Activated CD4-positive, alpha-beta T cell treated with anti-CD3 and anti-CD28 coated beads, Interleukin-2, amount 10 ng/mL, durations not matched to agents 24 days and 14 days (primary cell): ENCODE data around the gene GPC3. TPM values are rescaled to one million over a fixed set of nuclear protein-coding genes. Genes with fewer than 3 reads are reported as not detected.
"Not testable (repeated sequence)": the region's sequence is repeated elsewhere in the genome, so short reads cannot be mapped to it uniquely, and the experiment has no call there.

Experiments used
- DNase-seq: peaks from one replicate; pipeline ENCODE4 v3.0.0; 2022
- H3K27ac Mint-ChIP-seq: one replicate; pipeline ENCODE4 v1.8.0; 2022; ENCODE audit warnings: mild to moderate bottlenecking, mixed read lengths
- H3K27me3 Mint-ChIP-seq: one replicate; pipeline ENCODE4 v1.8.0; 2022; ENCODE audit warnings: mixed read lengths
- H3K36me3 Mint-ChIP-seq: one replicate; pipeline ENCODE4 v1.8.0; 2022; ENCODE audit warnings: low read depth, mild to moderate bottlenecking, mixed read lengths
- H3K4me1 Mint-ChIP-seq: one replicate; pipeline ENCODE4 v1.8.0; 2021; ENCODE audit warnings: mixed read lengths
- H3K4me3 Mint-ChIP-seq: one replicate; pipeline ENCODE4 v1.8.0; 2022; ENCODE audit warnings: mild to moderate bottlenecking, moderate library complexity, mixed read lengths
- H3K9me3 Mint-ChIP-seq: one replicate; pipeline ENCODE4 v1.8.0; 2021; ENCODE audit warnings: mixed read lengths
- intact Hi-C: fragments of 100-400 bp; cut with micrococcal nuclease; formaldehyde crosslinking; loops from one replicate; pipeline ENCODE4 v1.15.1; 2023
- total RNA-seq: library from RNA; stranded (reverse); gene quantifications from 2 replicates; pipeline ENCODE4 v1.2.3, GENCODE V29; 2022

Gene GPC3
- total RNA-seq, 1 donor from 2014 or later: 0.21 TPM

- Mint-ChIP-seq H3K4me3 (no peak overlapping the region), H3K36me3 (no peaks in the 10 kb centered on the region), H3K27ac (no peak overlapping the region), H3K4me1 (no peaks in the 10 kb centered on the region), H3K9me3 (no peaks in the 10 kb centered on the region), H3K27me3 (no peaks in the 10 kb centered on the region)
- intact Hi-C loops: no loop called here
- no peak for DNase-seq
Observed at GRCh38 chrX:133636009-133636408, 349.4 kb downstream of the GPC3 start.

- H3K4me1 Mint-ChIP-seq: no peaks in the 10 kb centered on the region
- H3K36me3 Mint-ChIP-seq: no peaks in the 10 kb centered on the region
Observed at GRCh38 chrX:133634416-133634815, 351.0 kb downstream of the GPC3 start.

GRCh38 chrX:133633950-133634349, 351.4 kb downstream of the GPC3 start:
- H3K4me1 Mint-ChIP-seq: no peaks in the 10 kb centered on the region
- H3K36me3 Mint-ChIP-seq: no peaks in the 10 kb centered on the region
- H3K27ac Mint-ChIP-seq: no peak overlapping the region
- H3K9me3 Mint-ChIP-seq: no peaks in the 10 kb centered on the region
- H3K27me3 Mint-ChIP-seq: no peaks in the 10 kb centered on the region
- intact Hi-C loops: no loop called here
- no peak for DNase-seq
- H3K4me3 Mint-ChIP-seq: no peak overlapping the region

More at GRCh38 chrX:133634416-133634815, 351.0 kb downstream of the GPC3 start:
- intact Hi-C loops: no loop called here
- Mint-ChIP-seq H3K27ac (no peak overlapping the region), H3K27me3 (no peaks in the 10 kb centered on the region), H3K4me3 (no peak overlapping the region), H3K9me3 (no peaks in the 10 kb centered on the region)
- DNase-seq: no peak

- Mint-ChIP-seq H3K27ac (no peak overlapping the region), H3K4me1 (no peaks in the 10 kb centered on the region), H3K9me3 (no peaks in the 10 kb centered on the region), H3K36me3 (no peaks in the 10 kb centered on the region), H3K27me3 (no peaks in the 10 kb centered on the region), H3K4me3 (no peak overlapping the region)
- intact Hi-C loops: no loop called here
- DNase-seq: no peak
Observed at GRCh38 chrX:133633162-133633561, 352.2 kb downstream of the GPC3 start.

- Mint-ChIP-seq H3K27me3 (no peaks in the 10 kb centered on the region), H3K36me3 (no peaks in the 10 kb centered on the region), H3K9me3 (no peaks in the 10 kb centered on the region), H3K4me1 (no peaks in the 10 kb centered on the region), H3K4me3 (no peak overlapping the region), H3K27ac (no peak overlapping the region)
- intact Hi-C loops: no loop called here
- no peak for DNase-seq
Observed at GRCh38 chrX:133630362-133630761, 355.0 kb downstream of the GPC3 start.

- H3K4me1 Mint-ChIP-seq: no peaks in the 10 kb centered on the region
- DNase-seq: no peak
- intact Hi-C loops: no loop called here
- no peaks in the 10 kb centered on the region for H3K27me3 Mint-ChIP-seq
- H3K4me3 Mint-ChIP-seq: no peak overlapping the region
- no peak overlapping the region for H3K27ac Mint-ChIP-seq
- H3K36me3 Mint-ChIP-seq: no peaks in the 10 kb centered on the region
- H3K9me3 Mint-ChIP-seq: no peaks in the 10 kb centered on the region
Observed at GRCh38 chrX:133627673-133628072, 357.7 kb downstream of the GPC3 start.

GRCh38 chrX:133621384-133621783, 364.0 kb downstream of the GPC3 start:
- H3K9me3 Mint-ChIP-seq, intact Hi-C loops: not testable (repeated sequence)

GRCh38 chrX:133611676-133612075, 373.7 kb downstream of the GPC3 start:
- Mint-ChIP-seq H3K36me3 (no peaks in the 10 kb centered on the region), H3K9me3 (no peaks in the 10 kb centered on the region), H3K27ac (no peak overlapping the region), H3K4me3 (no peak overlapping the region), H3K27me3 (peaks cover 3% of the 10 kb centered on the region), H3K4me1 (no peaks in the 10 kb centered on the region)
- intact Hi-C loops: no loop called here
- no peak for DNase-seq

More at GRCh38 chrX:133621384-133621783, 364.0 kb downstream of the GPC3 start:
- H3K27ac Mint-ChIP-seq, H3K27me3 Mint-ChIP-seq, DNase-seq, H3K36me3 Mint-ChIP-seq, H3K4me1 Mint-ChIP-seq, H3K4me3 Mint-ChIP-seq: not testable (repeated sequence)

- intact Hi-C loops: no loop called here
- DNase-seq: no peak
- H3K9me3 Mint-ChIP-seq: no peaks in the 10 kb centered on the region
- no peaks in the 10 kb centered on the region for H3K36me3 Mint-ChIP-seq
- H3K4me1 Mint-ChIP-seq: no peaks in the 10 kb centered on the region
- no peak overlapping the region for H3K27ac Mint-ChIP-seq
- H3K4me3 Mint-ChIP-seq: no peak overlapping the region
- H3K27me3 Mint-ChIP-seq: peaks cover 3% of the 10 kb centered on the region
Observed at GRCh38 chrX:133610056-133610455, 375.3 kb downstream of the GPC3 start.

- Mint-ChIP-seq H3K36me3 (no peaks in the 10 kb centered on the region), H3K4me1 (no peaks in the 10 kb centered on the region), H3K9me3 (no peaks in the 10 kb centered on the region), H3K27ac (no peak overlapping the region), H3K4me3 (no peak overlapping the region), H3K27me3 (peaks cover 3% of the 10 kb centered on the region)
- intact Hi-C loops: no loop called here
- DNase-seq: no peak
Observed at GRCh38 chrX:133609166-133609565, 376.2 kb downstream of the GPC3 start.

- DNase-seq: no peak
- no peak overlapping the region for H3K4me3 Mint-ChIP-seq
- no peaks in the 10 kb centered on the region for H3K36me3 Mint-ChIP-seq
- no peaks in the 10 kb centered on the region for H3K4me1 Mint-ChIP-seq
- intact Hi-C loops: no loop called here
- H3K27ac Mint-ChIP-seq: no peak overlapping the region
- no peaks in the 10 kb centered on the region for H3K9me3 Mint-ChIP-seq
- H3K27me3 Mint-ChIP-seq: no peaks in the 10 kb centered on the region
Observed at GRCh38 chrX:133608406-133608805, 377.0 kb downstream of the GPC3 start.

- Mint-ChIP-seq H3K4me3 (no peak overlapping the region), H3K27ac (no peak overlapping the region), H3K4me1 (no peaks in the 10 kb centered on the region), H3K27me3 (no peaks in the 10 kb centered on the region), H3K9me3 (no peaks in the 10 kb centered on the region), H3K36me3 (no peaks in the 10 kb centered on the region)
- DNase-seq: no peak
- intact Hi-C loops: no loop called here
Observed at GRCh38 chrX:133607419-133608348, 377.7 kb downstream of the GPC3 start.

GRCh38 chrX:133606990-133607389, 378.4 kb downstream of the GPC3 start:
- no peaks in the 10 kb centered on the region for H3K27me3 Mint-ChIP-seq
- H3K36me3 Mint-ChIP-seq: no peaks in the 10 kb centered on the region
- H3K27ac Mint-ChIP-seq: no peak overlapping the region
- no peaks in the 10 kb centered on the region for H3K9me3 Mint-ChIP-seq
- intact Hi-C loops: no loop called here
- no peak for DNase-seq
- H3K4me1 Mint-ChIP-seq: no peaks in the 10 kb centered on the region
- no peak overlapping the region for H3K4me3 Mint-ChIP-seq

- Mint-ChIP-seq H3K27ac (no peak overlapping the region), H3K4me3 (no peak overlapping the region), H3K27me3 (no peaks in the 10 kb centered on the region), H3K4me1 (no peaks in the 10 kb centered on the region), H3K36me3 (no peaks in the 10 kb centered on the region), H3K9me3 (peaks cover 1% of the 10 kb centered on the region)
- no peak for DNase-seq
- intact Hi-C loops: no loop called here
Observed at GRCh38 chrX:133604801-133605200, 380.6 kb downstream of the GPC3 start.

GRCh38 chrX:133602881-133603280, 382.5 kb downstream of the GPC3 start:
- intact Hi-C loops: no loop called here
- H3K4me3 Mint-ChIP-seq: no peak overlapping the region
- no peak overlapping the region for H3K27ac Mint-ChIP-seq
- no peaks in the 10 kb centered on the region for H3K27me3 Mint-ChIP-seq
- peaks cover 3% of the 10 kb centered on the region for H3K9me3 Mint-ChIP-seq
- no peaks in the 10 kb centered on the region for H3K36me3 Mint-ChIP-seq
- DNase-seq: no peak
- peaks cover 3% of the 10 kb centered on the region for H3K4me1 Mint-ChIP-seq
